ENCODE measurements around the gene PPM1H. TPM values are rescaled to one million over a fixed set of nuclear protein-coding genes. Genes with fewer than 3 reads are reported as not detected.

Gene PPM1H
- polyA plus RNA-seq, 1 of the 3 experiments (the other 2 are of a cell fraction), result 0.13 TPM

GRCh38 chr12:62731055-62731820, 203.7 kb downstream of the PPM1H start:
- Histone ChIP-seq H3K4me1 (ENCODE audit: control insufficient read depth in 1 of 2, insufficient read depth in 2 of 2, low read depth in 1 of 2, low read length in 1 of 2) (peaks cover 0 to 22% of the 10 kb centered on the region in 2 experiments; a peak in 3 of 4 replicates), H3K4me2 (peak overlapping the region; percentile 75), H3K9me3 (no peaks in the 10 kb centered on the region), H4K20me1 (ENCODE audit: insufficient read depth) (no peaks in the 10 kb centered on the region), H3F3A (replicated peaks; ENCODE audit: insufficient read depth) (peaks cover 35% of the 10 kb centered on the region), H3K4me3 (ENCODE audit: low read depth in 2 of 2, low read length in 1 of 2) (peak overlapping the region in 1 of 2 experiments; percentile 1; a peak in 1 of 4 replicates), H2AFZ (ENCODE audit: low read depth) (peak overlapping the region; percentile 57; the same call in 1 of the 2 replicates), H3K9ac (peak overlapping the region; percentile 49; the same call in 1 of the 2 replicates), H3K36me3 (replicated peaks in 1 of 2; ENCODE audit: control insufficient read depth in 1 of 2, insufficient read depth in 2 of 2, low read length in 1 of 2) (no peaks in the 10 kb centered on the region), H3K9me2 (no peaks in the 10 kb centered on the region), H3K27ac (ENCODE audit: low read depth in 2 of 2, low read length in 1 of 2) (peak overlapping the region; percentile 82 to 86), H3K79me2 (ENCODE audit: insufficient read depth) (no peaks in the 10 kb centered on the region), H3K27me3 (ENCODE audit: insufficient read depth) (no peaks in the 10 kb centered on the region)
- ChIA-PET POLR2A (no interaction called here), CTCF (interaction anchor here (0.6 to 1.0 kb wide), 2 partner anchors 63 to 681 kb away, joined by 3 to 4 read pairs; no protein-coding TSS in a partner anchor)
- no peak for DNase-seq
- 42% methylated on average over 11 of the region's 11 CpGs for WGBS (ENCODE audit: low lambda C conversion rate)
- TF ChIP-seq EP300 (IDR thresholded peaks at IDR 0.05; ENCODE audit: borderline replicate concordance in 1 of 2, low read depth in 1 of 2, low read length in 1 of 2) (no peak), PBX3 (IDR thresholded peaks at IDR 0.05) (no peak), JUND (IDR thresholded peaks at IDR 0.05) (peak; percentile 50), TEAD4 (IDR thresholded peaks at IDR 0.05; ENCODE audit: borderline replicate concordance, insufficient read depth) (peak; percentile 41; the same call in 1 of the 2 replicates), RXRA (IDR thresholded peaks at IDR 0.05; ENCODE audit: borderline replicate concordance, low read depth) (0 out of 2 replicates have a peak, but pooled peaks have one; percentile 13), TAF1 (IDR thresholded peaks at IDR 0.05; ENCODE audit: borderline replicate concordance, low read depth, low read length) (no peak), ELF1 (IDR thresholded peaks at IDR 0.05) (no peak), ZBTB33 (IDR thresholded peaks at IDR 0.05; ENCODE audit: borderline replicate concordance, low read depth) (no peak), MAX (IDR thresholded peaks at IDR 0.05; ENCODE audit: low read depth) (no peak), GABPA (IDR thresholded peaks at IDR 0.05; ENCODE audit: low read depth) (no peak), IRF3 (IDR thresholded peaks at IDR 0.05; ENCODE audit: low read depth, low read length) (no peak), MXI1 (IDR thresholded peaks at IDR 0.05; ENCODE audit: low read depth, low read length) (no peak), RFX5 (IDR thresholded peaks at IDR 0.05; ENCODE audit: low read length) (no peak), CHD2 (IDR thresholded peaks at IDR 0.05; ENCODE audit: low read length, partially characterized antibody) (no peak), FOXM1 (IDR thresholded peaks at IDR 0.05; ENCODE audit: low read depth) (peak; percentile 17; the same call in 1 of the 2 replicates), MEF2A (IDR thresholded peaks at IDR 0.05; ENCODE audit: borderline replicate concordance, low read depth) (no peak), TCF12 (IDR thresholded peaks at IDR 0.05) (peak; percentile 43; the same call in 1 of the 2 replicates), SIN3A (IDR thresholded peaks at IDR 0.05; ENCODE audit: borderline replicate concordance, low read depth, low read length) (no peak), FOXJ3 (CRISPR knock-in tag; IDR thresholded peaks at IDR 0.05) (no peak), USF1 (IDR thresholded peaks at IDR 0.05; ENCODE audit: borderline replicate concordance, low read depth) (no peak), YY1 (IDR thresholded peaks at IDR 0.05; ENCODE audit: low read depth) (peak; percentile 76; the same call in 1 of the 2 replicates), NRF1 (IDR thresholded peaks at IDR 0.05; ENCODE audit: low read depth, low read length) (no peak), REST (IDR thresholded peaks at IDR 0.05; ENCODE audit: low read depth, low read length) (no peak), RAD21 (IDR thresholded peaks at IDR 0.05; ENCODE audit: low read length) (no peak), SMC3 (IDR thresholded peaks at IDR 0.05; ENCODE audit: low read depth, low read length) (no peak)
